Colonic mucosa (tissue), 4 donors: ENCODE results near the gene CNKSR1. TPM values are rescaled to one million over a fixed set of nuclear protein-coding genes. Genes with fewer than 3 reads are reported as not detected.

Source experiments
- DNase-seq: peaks from one replicate; pipeline ENCODE4 v3.0.0-alpha.2; 2020
- H3K27ac ChIP-seq: fragments of 200-600 bp; one replicate; pipeline ENCODE4 v1.8.0; 2021
- H3K27me3 ChIP-seq: fragments of 200-600 bp; one replicate; pipeline ENCODE4 v1.8.0; 2021
- H3K36me3 ChIP-seq: fragments of 200-600 bp; one replicate; pipeline ENCODE4 v1.8.0; 2021
- H3K4me1 ChIP-seq: fragments of 200-600 bp; one replicate; pipeline ENCODE4 v1.8.0; 2021; ENCODE audit warnings: mild to moderate bottlenecking
- H3K4me3 ChIP-seq: fragments of 200-600 bp; one replicate; pipeline ENCODE4 v1.8.0; 2021
- H3K9ac ChIP-seq, 2 donors: one replicate each; pipeline ENCODE4 v1.7.0; 2013; ENCODE audit warnings: control low read depth in 2 of 2, low read depth in 2 of 2, low read length in 2 of 2
- H3K9me3 ChIP-seq: fragments of 200-600 bp; one replicate; pipeline ENCODE4 v1.8.0; 2021
- CTCF ChIP-seq: fragments of 200-600 bp; IDR thresholded peaks from one replicate; pipeline ENCODE4 v1.8.0; 2022; ENCODE audit warnings: antibody characterized with exemption, mild to moderate bottlenecking
- intact Hi-C: fragments of 100-400 bp; cut with DNase I; formaldehyde crosslinking; loops from one replicate; pipeline ENCODE4 v1.14.1; 2022
- total RNA-seq, 2 donors: library from RNA; stranded (reverse); fragmentation: NEBNext Ultra II Directional in 1 of 2; extraction: Animal tissue kit (Norgen Biotek cat#: 25700) in 1 of 2; gene quantifications; one replicate each; pipeline ENCODE4 v1.2.1, GENCODE V29; 2021
- donor health status: healthy.
- donor health status: DM: no; HTN: no; CAD: no.
- donor health status: DM: no; HTN: no; CAD: no.

Gene CNKSR1
- total RNA-seq, 2 donors from 2014 or later = 35.3 to 46.8 TPM

- Histone ChIP-seq H3K4me3 (no peak overlapping the region), H3K27me3 (no peaks in the 10 kb centered on the region), H3K4me1 (no peaks in the 10 kb centered on the region), H3K9me3 (no peaks in the 10 kb centered on the region), H3K27ac (no peak overlapping the region), H3K9ac (no peak overlapping the region), H3K36me3 (no peaks in the 10 kb centered on the region)
- intact Hi-C loops = no loop called here
- DNase-seq = no peak
- TF ChIP-seq CTCF = no peak
Observed at GRCh38 chr1:26195805-26196204, 18.5 kb downstream of the CNKSR1 start.

- H3K9me3 ChIP-seq = no peaks in the 10 kb centered on the region
- no peaks in the 10 kb centered on the region for H3K4me1 ChIP-seq
- no peak for DNase-seq
- no peak for TF ChIP-seq CTCF
- intact Hi-C loops = no loop called here
- H3K27ac ChIP-seq = no peak overlapping the region
- no peak overlapping the region for H3K9ac ChIP-seq
- no peak overlapping the region for H3K4me3 ChIP-seq
- H3K36me3 ChIP-seq = no peaks in the 10 kb centered on the region
- H3K27me3 ChIP-seq = no peaks in the 10 kb centered on the region
Observed at GRCh38 chr1:26197301-26197700, 20.0 kb downstream of the CNKSR1 start.

- Histone ChIP-seq H3K4me1 (no peaks in the 10 kb centered on the region), H3K27me3 (no peaks in the 10 kb centered on the region), H3K9me3 (no peaks in the 10 kb centered on the region), H3K27ac (no peak overlapping the region), H3K36me3 (no peaks in the 10 kb centered on the region), H3K9ac (no peak overlapping the region), H3K4me3 (no peak overlapping the region)
- TF ChIP-seq CTCF = no peak
- intact Hi-C loops = no loop called here
- no peak for DNase-seq
Observed at GRCh38 chr1:26197813-26198212, 20.5 kb downstream of the CNKSR1 start.

DNA sequence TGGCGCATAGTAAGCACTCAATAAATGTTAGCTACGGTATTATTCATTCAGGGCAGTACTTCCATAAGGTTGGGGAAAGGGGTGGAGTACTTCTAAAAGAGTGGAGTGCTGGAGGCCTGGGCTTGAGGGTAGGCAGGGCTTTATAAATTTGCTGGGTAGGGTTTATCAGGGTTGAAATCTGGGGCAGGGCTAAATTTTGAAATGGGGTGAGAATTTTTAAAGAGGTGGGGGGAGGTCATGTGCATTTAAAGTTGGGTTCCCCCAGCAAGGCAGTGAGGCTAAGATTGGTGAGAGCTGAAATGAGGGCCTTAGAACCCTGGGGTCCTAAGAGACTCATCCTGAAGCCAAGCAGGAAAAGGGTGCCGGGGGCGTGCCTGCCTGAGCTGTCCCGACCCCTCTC, 23.1 kb downstream of the CNKSR1 start:
- no peaks in the 10 kb centered on the region for H3K27me3 ChIP-seq
- intact Hi-C loops = no loop called here
- no peak overlapping the region for H3K27ac ChIP-seq
- DNase-seq = no peak
- no peaks in the 10 kb centered on the region for H3K36me3 ChIP-seq
- H3K9me3 ChIP-seq = no peaks in the 10 kb centered on the region
- H3K9ac ChIP-seq = no peak overlapping the region
- H3K4me3 ChIP-seq = no peak overlapping the region
- no peak for TF ChIP-seq CTCF
- H3K4me1 ChIP-seq = no peaks in the 10 kb centered on the region

DNA sequence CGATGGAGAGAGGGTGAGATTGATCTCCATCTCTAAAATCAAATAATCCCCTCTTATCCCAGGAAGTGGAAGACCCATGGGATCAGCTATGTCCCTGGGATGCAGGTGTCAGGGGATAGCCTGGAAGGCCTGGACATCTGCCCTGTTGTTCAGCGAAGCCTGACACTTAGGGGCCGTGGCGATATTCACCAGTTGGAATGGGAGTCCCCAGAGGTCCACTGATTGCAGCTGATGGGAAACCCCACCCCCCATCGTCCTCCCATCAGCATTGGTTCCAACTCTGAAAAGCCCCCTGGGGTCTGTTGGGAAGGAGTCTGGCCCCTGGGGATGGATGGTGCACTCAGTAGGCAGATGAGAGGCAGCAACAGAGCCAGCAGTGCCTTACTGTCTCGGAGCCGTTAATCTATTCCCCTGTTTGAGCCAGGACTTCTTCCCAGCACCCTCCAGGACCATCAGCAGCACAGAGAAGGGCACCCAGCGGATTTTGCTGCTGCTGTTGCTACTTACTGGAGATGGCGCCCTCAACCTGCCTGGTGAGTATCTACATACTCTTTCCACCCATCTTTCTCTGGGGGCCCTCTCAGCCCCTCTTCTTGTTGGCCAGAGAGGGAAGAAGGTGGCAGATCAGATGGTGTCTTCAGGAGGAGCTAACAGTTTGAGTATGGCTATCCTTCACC, 26.5 kb downstream of the CNKSR1 start:
- Histone ChIP-seq H3K4me1 (no peaks in the 10 kb centered on the region), H3K36me3 (no peaks in the 10 kb centered on the region), H3K9ac (no peak overlapping the region), H3K4me3 (no peak overlapping the region), H3K9me3 (no peaks in the 10 kb centered on the region), H3K27me3 (peaks cover 3% of the 10 kb centered on the region), H3K27ac (no peak overlapping the region)
- intact Hi-C loops = no loop called here
- no peak for TF ChIP-seq CTCF
- DNase-seq = no peak
